ENCODE results near the gene PIWIL4. TPM values are rescaled to one million over a fixed set of nuclear protein-coding genes. Genes with fewer than 3 reads are reported as not detected.

The PIWIL4 gene
- 0.52 and 0.80 TPM in 2 replicates for total RNA-seq (2021; fragmentation: NEBNext Ultra II Directional; extraction: Animal tissue kit (Norgen Biotek cat#: 25700))
- polyA plus RNA-seq (2011; rRNA removed), result 0.51 and 0.57 TPM in 2 replicates
- 0.48 TPM for polyA plus RNA-seq (2011; cell fraction: cytosol; rRNA removed)
- 0.98 TPM for polyA plus RNA-seq (2011; cell fraction: nucleus; rRNA removed)
- 0.22 to 0.68 TPM (median 0.51 TPM) in 4 replicates for polyA plus RNA-seq (2012, experiment 1 of 2)
- polyA plus RNA-seq (2012, experiment 2 of 2), result 0.10 TPM
- polyA plus RNA-seq (2013, experiment 1 of 2), result 0.26 TPM
- polyA plus RNA-seq (2013, experiment 2 of 2), result 0.33 TPM
- 0.69 and 1.00 TPM in 2 replicates for polyA minus RNA-seq (2011; rRNA and poly(A)+ RNA removed)
- polyA minus RNA-seq (2011; cell fraction: cytosol; rRNA and poly(A)+ RNA removed), result 0.95 TPM
- 2.0 TPM for polyA minus RNA-seq (2011; cell fraction: nucleus; rRNA and poly(A)+ RNA removed)
- long read RNA-seq, experiment 1, partial matches to known transcripts, result 0 of 1 reads
- long read RNA-seq, experiment 1, other reads (novel, unspliced or antisense), result 1 of 1 reads
- long read RNA-seq, experiment 2, result 0 reads

DNA sequence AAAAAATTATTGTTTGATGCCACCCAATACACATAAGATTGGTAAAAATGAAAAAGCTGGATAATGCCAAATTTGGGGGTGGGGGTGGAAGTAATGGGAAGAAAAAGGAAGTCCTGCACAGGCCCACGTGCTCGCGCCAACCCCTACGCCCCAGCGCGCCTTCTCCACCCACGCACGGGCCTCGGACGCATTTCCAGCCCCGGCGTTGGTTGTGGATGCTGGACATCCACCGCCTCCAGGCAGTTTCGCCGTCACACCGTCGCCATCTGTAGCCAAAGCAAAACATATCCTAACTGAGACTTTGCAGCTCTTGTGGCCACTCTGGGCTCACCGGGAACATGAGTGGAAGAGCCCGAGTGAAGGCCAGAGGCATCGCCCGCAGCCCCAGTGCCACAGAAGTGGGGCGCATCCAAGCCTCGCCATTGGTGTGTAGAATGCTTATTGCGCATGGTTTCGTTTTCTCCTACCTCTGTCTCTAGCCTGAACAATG is at the start of gene PIWIL4:
Gene PIWIL4 (plus strand): TSS at position 188 of the 490 bp plus-strand sequence. CDS start 151 bp downstream, at position 339.
- H2BK12ac ChIP-seq (ENCODE audit: low read depth, low read length), result no peak within 1 kb of the TSS
- H3K9ac ChIP-seq (replicated peaks in 1 of 4; ENCODE audit: extremely low read depth in 1 of 4, low read depth in 3 of 4, low read length in 3 of 4), result no peak within 1 kb of the TSS
- H3K79me1 ChIP-seq (ENCODE audit: low read depth, low read length), result no peaks in the 10 kb centered on the region
- H3K23me2 ChIP-seq (ENCODE audit: low read depth, low read length), result no peaks in the 10 kb centered on the region
- 95% methylated on average over 25 of the region's 25 CpGs; no CpG with 5 or more reads in 1 of the 2 experiments for WGBS, 2 experiments (ENCODE audit: extremely low coverage in 1 of 2, insufficient coverage in 1 of 2, insufficient read length in 1 of 2, insufficient replicate concordance in 2 of 2, low coverage in 1 of 2, low lambda C conversion rate in 2 of 2, missing lambda C conversion rate in 1 of 2)
- H3K23ac ChIP-seq (ENCODE audit: insufficient read length), result no peak within 1 kb of the TSS
- no peaks in the 10 kb centered on the region for H3K9me3 ChIP-seq (ENCODE audit: insufficient read depth in 2 of 2, low read depth in 1 of 2, low read length in 1 of 2)
- no peaks in the 10 kb centered on the region for H3K79me2 ChIP-seq (ENCODE audit: control insufficient read depth in 1 of 2, insufficient read depth in 2 of 2, low read length in 2 of 2)
- no peak within 1 kb of the TSS for H4K5ac ChIP-seq (ENCODE audit: insufficient read length, low read depth, low read length)
- no peak within 1 kb of the TSS for H3K27ac ChIP-seq (ENCODE audit: low read depth, low read length)
- POLR2A ChIA-PET (ENCODE audit: partially characterized antibody), result no interaction called here
- no peak within 1 kb of the TSS for H4K91ac ChIP-seq (replicated peaks; ENCODE audit: insufficient read length, low read length)
- no peaks in the 10 kb centered on the region for H4K20me1 ChIP-seq (replicated peaks in 1 of 2; ENCODE audit: control insufficient read depth in 1 of 2, insufficient read depth in 2 of 2, low read length in 2 of 2)
- no peak for FAIRE-seq
- H2BK5ac ChIP-seq (ENCODE audit: low read depth, low read length), result no peak within 1 kb of the TSS
- no peak within 1 kb of the TSS for H3K14ac ChIP-seq (ENCODE audit: insufficient read length)
- no peaks in the 10 kb centered on the region for H3K36me3 ChIP-seq (ENCODE audit: control insufficient read depth in 2 of 4, insufficient read depth in 4 of 4, low read length in 3 of 4)
- no peak within 1 kb of the TSS for H3K4ac ChIP-seq (replicated peaks; ENCODE audit: insufficient read length, low read depth, low read length)
- H2AFZ ChIP-seq (ENCODE audit: low read length), result no peak within 1 kb of the TSS
- H3K27me3 ChIP-seq (replicated peaks in 1 of 4; ENCODE audit: control insufficient read depth in 3 of 4, extremely low read depth in 1 of 4, insufficient read depth in 3 of 4, low read length in 3 of 4), result no peaks in the 10 kb centered on the region
- no peak within 1 kb of the TSS for H3K4me2 ChIP-seq (ENCODE audit: insufficient read depth in 1 of 2, low read depth in 2 of 2, low read length in 2 of 2)
- no peak within 1 kb of the TSS for H2BK15ac ChIP-seq (ENCODE audit: low read length)
- no peak within 1 kb of the TSS for H2BK20ac ChIP-seq (ENCODE audit: low read length)
- CTCF ChIA-PET (ENCODE audit: partially characterized antibody), result no interaction called here
- H3K18ac ChIP-seq (ENCODE audit: extremely low read depth, low read length), result no peak within 1 kb of the TSS
- H3K4me3 ChIP-seq (ENCODE audit: extremely low read depth in 1 of 4, insufficient read depth in 2 of 4, low read depth in 3 of 4, low read length in 4 of 4), result no peak within 1 kb of the TSS
- DNase-seq (ENCODE audit: low read depth in 1 of 2, low spot score in 2 of 2), result no peak
- TF ChIP-seq TBP (IDR thresholded peaks at IDR 0.05; ENCODE audit: low read depth, low read length), result no peak
- no peak for TF ChIP-seq TAF1 (IDR thresholded peaks at IDR 0.05; ENCODE audit: low read depth, low read length)
- no peak for TF ChIP-seq HDAC2 (IDR thresholded peaks at IDR 0.05; ENCODE audit: borderline replicate concordance in 1 of 2, low read depth in 2 of 2, low read length in 2 of 2)
- TF ChIP-seq EP300 (IDR thresholded peaks at IDR 0.05; ENCODE audit: borderline replicate concordance in 1 of 2, low read depth in 2 of 2, low read length in 2 of 2), result no peak
- no peak within 1 kb of the TSS for H3K56ac ChIP-seq (replicated peaks; ENCODE audit: insufficient read length, low read depth, low read length)
- no peak within 1 kb of the TSS for H2AK5ac ChIP-seq (ENCODE audit: low read depth, low read length)
- no peak within 1 kb of the TSS; the same call in 1 of the 2 replicates for H4K8ac ChIP-seq (ENCODE audit: extremely low read depth, insufficient read depth, low read length)
- H2BK120ac ChIP-seq (replicated peaks; ENCODE audit: low read depth, low read length), result no peak within 1 kb of the TSS
- H3K4me1 ChIP-seq (replicated peaks in 1 of 4; ENCODE audit: control insufficient read depth in 3 of 4, insufficient read depth in 4 of 4, low read length in 3 of 4), result peaks cover 0 to 6% (median under 1%) of the 10 kb centered on the region in 4 experiments; a peak in 2 of 7 replicates
